Body of pancreas (tissue), 4 donors: ENCODE data around the gene MPI.

ENCODE experiments used
- POLR2A ChIP-seq, 3 donors: fragments of 450-650 bp; IDR thresholded peaks; one replicate each; pipeline ENCODE4 v1.6.1; 2016; ENCODE audit warnings: antibody characterized with exemption in 3 of 3, mild to moderate bottlenecking in 2 of 3
- TF ChIP-seq, protein P1 (sequence below), 7 experiments: fragments of 450-650 bp in 4 of 7; fragments of 200-600 bp in 3 of 7; sonication (generic) in 3 of 7; IDR thresholded peaks; one replicate each; pipeline ENCODE4 v1.5.1; 2016 to 2019; ENCODE audit warnings: antibody characterized with exemption in 7 of 7

DNA sequence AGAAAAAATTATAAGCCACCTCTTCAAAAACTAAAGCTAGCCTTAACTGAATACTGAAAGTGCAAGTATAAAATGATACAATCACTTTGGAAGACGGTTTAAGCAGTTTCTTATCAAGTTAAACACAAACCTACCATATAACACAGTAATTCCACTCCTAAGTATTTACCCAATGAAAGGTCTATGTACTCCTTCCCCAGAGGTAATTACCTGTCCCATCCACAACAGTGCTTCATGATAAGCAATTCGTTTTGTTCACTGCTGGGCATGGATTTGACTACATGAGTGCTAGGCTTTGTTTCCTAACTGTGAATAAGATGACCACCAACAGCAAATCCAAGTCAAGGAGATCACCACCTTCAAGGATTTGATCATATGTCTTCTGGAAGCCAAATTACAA, 43.7 kb downstream of the MPI start:
- TF ChIP-seq, protein P1, sequence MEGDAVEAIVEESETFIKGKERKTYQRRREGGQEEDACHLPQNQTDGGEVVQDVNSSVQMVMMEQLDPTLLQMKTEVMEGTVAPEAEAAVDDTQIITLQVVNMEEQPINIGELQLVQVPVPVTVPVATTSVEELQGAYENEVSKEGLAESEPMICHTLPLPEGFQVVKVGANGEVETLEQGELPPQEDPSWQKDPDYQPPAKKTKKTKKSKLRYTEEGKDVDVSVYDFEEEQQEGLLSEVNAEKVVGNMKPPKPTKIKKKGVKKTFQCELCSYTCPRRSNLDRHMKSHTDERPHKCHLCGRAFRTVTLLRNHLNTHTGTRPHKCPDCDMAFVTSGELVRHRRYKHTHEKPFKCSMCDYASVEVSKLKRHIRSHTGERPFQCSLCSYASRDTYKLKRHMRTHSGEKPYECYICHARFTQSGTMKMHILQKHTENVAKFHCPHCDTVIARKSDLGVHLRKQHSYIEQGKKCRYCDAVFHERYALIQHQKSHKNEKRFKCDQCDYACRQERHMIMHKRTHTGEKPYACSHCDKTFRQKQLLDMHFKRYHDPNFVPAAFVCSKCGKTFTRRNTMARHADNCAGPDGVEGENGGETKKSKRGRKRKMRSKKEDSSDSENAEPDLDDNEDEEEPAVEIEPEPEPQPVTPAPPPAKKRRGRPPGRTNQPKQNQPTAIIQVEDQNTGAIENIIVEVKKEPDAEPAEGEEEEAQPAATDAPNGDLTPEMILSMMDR (IDR thresholded peaks at IDR 0.05), result no peak
- TF ChIP-seq POLR2A (IDR thresholded peaks at IDR 0.05), result no peak
